Stimulated activated memory B cell treated with anti-CD40 and anti-IgM and Interleukin-4, amounts not matched to agents 10 μg/mL and 1 μg/mL and 100 μg/mL, for 72 hours (primary cell): ENCODE measurements around the gene PDE4B.
A peak's percentile ranks its signal among the peaks of the same experiment; 100 is the strongest.

Experiments
- ATAC-seq: fragments of 150-1000 bp; cut with Tn5 transposase; 2 replicates; pipeline ENCODE4 v1.10.0; 2021
- H3K27ac Mint-ChIP-seq: one replicate; pipeline ENCODE4 v1.8.0; 2022; ENCODE audit warnings: mild to moderate bottlenecking, mixed read lengths
- H3K27me3 Mint-ChIP-seq: one replicate; pipeline ENCODE4 v1.8.0; 2022; ENCODE audit warnings: mixed read lengths
- H3K36me3 Mint-ChIP-seq: one replicate; pipeline ENCODE4 v1.8.0; 2022; ENCODE audit warnings: mixed read lengths
- H3K4me1 Mint-ChIP-seq: one replicate; pipeline ENCODE4 v1.8.0; 2022; ENCODE audit warnings: mixed read lengths
- H3K4me3 Mint-ChIP-seq: one replicate; pipeline ENCODE4 v1.8.0; 2022; ENCODE audit warnings: mild to moderate bottlenecking, moderate library complexity, mixed read lengths
- H3K9me3 Mint-ChIP-seq: one replicate; pipeline ENCODE4 v1.8.0; 2022; ENCODE audit warnings: mixed read lengths

PDE4B gene

GRCh38 chr1:66368261-66368660 lies 575.6 kb downstream of the PDE4B start:
- peak overlapping the region; percentile 88 for H3K27ac Mint-ChIP-seq
- H3K9me3 Mint-ChIP-seq = no peaks in the 10 kb centered on the region
- H3K27me3 Mint-ChIP-seq = no peaks in the 10 kb centered on the region
- no peak for ATAC-seq
- peaks cover 89% of the 10 kb centered on the region for H3K36me3 Mint-ChIP-seq
- H3K4me3 Mint-ChIP-seq = no peak overlapping the region
- peaks cover 79% of the 10 kb centered on the region for H3K4me1 Mint-ChIP-seq

- Mint-ChIP-seq H3K27me3 (no peaks in the 10 kb centered on the region), H3K36me3 (peaks cover 76% of the 10 kb centered on the region), H3K9me3 (no peaks in the 10 kb centered on the region), H3K4me1 (peaks cover 83% of the 10 kb centered on the region), H3K4me3 (peak overlapping the region; percentile 37), H3K27ac (peak overlapping the region; percentile 88)
- peak; percentile 35 for ATAC-seq
Observed at GRCh38 chr1:66370462-66370971, 577.8 kb downstream of the PDE4B start.

GRCh38 chr1:66371233-66372005 lies 578.7 kb downstream of the PDE4B start:
- Mint-ChIP-seq H3K4me1 (peaks cover 91% of the 10 kb centered on the region), H3K4me3 (peak overlapping the region; percentile 32), H3K9me3 (no peaks in the 10 kb centered on the region), H3K27ac (peak overlapping the region; percentile 88), H3K36me3 (peaks cover 67% of the 10 kb centered on the region), H3K27me3 (no peaks in the 10 kb centered on the region)
- ATAC-seq = peak; percentile 53

- Mint-ChIP-seq H3K36me3 (peaks cover 55% of the 10 kb centered on the region), H3K4me1 (peaks cover 87% of the 10 kb centered on the region), H3K4me3 (peak overlapping the region; percentile 65), H3K27ac (peak overlapping the region; percentile 88), H3K27me3 (no peaks in the 10 kb centered on the region), H3K9me3 (no peaks in the 10 kb centered on the region)
- ATAC-seq = no peak
Observed at GRCh38 chr1:66372522-66373101, 579.9 kb downstream of the PDE4B start.

GRCh38 chr1:66373157-66373591 lies 580.5 kb downstream of the PDE4B start:
- H3K9me3 Mint-ChIP-seq = no peaks in the 10 kb centered on the region
- H3K4me3 Mint-ChIP-seq = peak overlapping the region; percentile 6
- no peak for ATAC-seq
- H3K27ac Mint-ChIP-seq = peak overlapping the region; percentile 88
- peaks cover 49% of the 10 kb centered on the region for H3K36me3 Mint-ChIP-seq
- H3K4me1 Mint-ChIP-seq = peaks cover 87% of the 10 kb centered on the region
- no peaks in the 10 kb centered on the region for H3K27me3 Mint-ChIP-seq

GRCh38 chr1:66374148-66374547 lies 581.5 kb downstream of the PDE4B start:
- H3K4me3 Mint-ChIP-seq = no peak overlapping the region
- H3K9me3 Mint-ChIP-seq = no peaks in the 10 kb centered on the region
- peaks cover 83% of the 10 kb centered on the region for H3K4me1 Mint-ChIP-seq
- ATAC-seq = peak; percentile 59
- peak overlapping the region; percentile 88 for H3K27ac Mint-ChIP-seq
- peaks cover 39% of the 10 kb centered on the region for H3K36me3 Mint-ChIP-seq
- no peaks in the 10 kb centered on the region for H3K27me3 Mint-ChIP-seq

GRCh38 chr1:66374561-66375111 lies 581.9 kb downstream of the PDE4B start:
- ATAC-seq = peak; percentile 86
- peaks cover 2% of the 10 kb centered on the region for H3K9me3 Mint-ChIP-seq
- H3K27ac Mint-ChIP-seq = peak overlapping the region; percentile 88
- H3K4me3 Mint-ChIP-seq = peak overlapping the region; percentile 26
- no peaks in the 10 kb centered on the region for H3K27me3 Mint-ChIP-seq
- H3K4me1 Mint-ChIP-seq = peaks cover 83% of the 10 kb centered on the region
- H3K36me3 Mint-ChIP-seq = peaks cover 39% of the 10 kb centered on the region

GRCh38 chr1:66375125-66375524 lies 582.4 kb downstream of the PDE4B start:
- Mint-ChIP-seq H3K36me3 (peaks cover 39% of the 10 kb centered on the region), H3K4me1 (peaks cover 86% of the 10 kb centered on the region), H3K9me3 (peaks cover 3% of the 10 kb centered on the region), H3K27me3 (no peaks in the 10 kb centered on the region), H3K27ac (peak overlapping the region; percentile 88), H3K4me3 (peak overlapping the region; percentile 26)
- peak; percentile 10 for ATAC-seq

GRCh38 chr1:66380452-66381212 lies 587.9 kb downstream of the PDE4B start:
- Mint-ChIP-seq H3K27ac (peak overlapping the region; percentile 98), H3K36me3 (peaks cover 13% of the 10 kb centered on the region), H3K27me3 (no peaks in the 10 kb centered on the region), H3K4me3 (peak overlapping the region; percentile 73), H3K4me1 (peaks cover 77% of the 10 kb centered on the region), H3K9me3 (peaks cover 5% of the 10 kb centered on the region)
- ATAC-seq = peak; percentile 99

- H3K4me1 Mint-ChIP-seq = peaks cover 66% of the 10 kb centered on the region
- no peak for ATAC-seq
- H3K27ac Mint-ChIP-seq = peak overlapping the region; percentile 98
- H3K9me3 Mint-ChIP-seq = peaks cover 5% of the 10 kb centered on the region
- H3K27me3 Mint-ChIP-seq = no peaks in the 10 kb centered on the region
- H3K36me3 Mint-ChIP-seq = peaks cover 21% of the 10 kb centered on the region
- peak overlapping the region; percentile 73 for H3K4me3 Mint-ChIP-seq
Observed at GRCh38 chr1:66381621-66382275, 589.1 kb downstream of the PDE4B start.

GRCh38 chr1:66383168-66383567 lies 590.5 kb downstream of the PDE4B start:
- Mint-ChIP-seq H3K4me1 (peaks cover 55% of the 10 kb centered on the region), H3K27me3 (no peaks in the 10 kb centered on the region), H3K4me3 (no peak overlapping the region), H3K27ac (peak overlapping the region; percentile 98), H3K36me3 (peaks cover 21% of the 10 kb centered on the region), H3K9me3 (peaks cover 6% of the 10 kb centered on the region)
- no peak for ATAC-seq

- ATAC-seq = no peak
- Mint-ChIP-seq H3K27me3 (no peaks in the 10 kb centered on the region), H3K27ac (peak overlapping the region; percentile 98), H3K4me1 (peaks cover 54% of the 10 kb centered on the region), H3K36me3 (peaks cover 21% of the 10 kb centered on the region), H3K4me3 (no peak overlapping the region), H3K9me3 (peaks cover 8% of the 10 kb centered on the region)
Observed at GRCh38 chr1:66383611-66384010, 590.9 kb downstream of the PDE4B start.

- peaks cover 20% of the 10 kb centered on the region for H3K36me3 Mint-ChIP-seq
- H3K4me1 Mint-ChIP-seq = peaks cover 48% of the 10 kb centered on the region
- H3K9me3 Mint-ChIP-seq = peaks cover 8% of the 10 kb centered on the region
- H3K27me3 Mint-ChIP-seq = no peaks in the 10 kb centered on the region
- H3K27ac Mint-ChIP-seq = peak overlapping the region; percentile 98
- ATAC-seq = no peak
- no peak overlapping the region for H3K4me3 Mint-ChIP-seq
Observed at GRCh38 chr1:66384258-66384921, 591.7 kb downstream of the PDE4B start.

GRCh38 chr1:66386712-66387111 lies 594.0 kb downstream of the PDE4B start:
- peaks cover 26% of the 10 kb centered on the region for H3K4me1 Mint-ChIP-seq
- no peak overlapping the region for H3K27ac Mint-ChIP-seq
- H3K9me3 Mint-ChIP-seq = peaks cover 10% of the 10 kb centered on the region
- no peak overlapping the region for H3K4me3 Mint-ChIP-seq
- H3K27me3 Mint-ChIP-seq = no peaks in the 10 kb centered on the region
- no peak for ATAC-seq
- peaks cover 22% of the 10 kb centered on the region for H3K36me3 Mint-ChIP-seq
